GM23338 (cell line): ENCODE data around the gene SACS. TPM values are rescaled to one million over a fixed set of nuclear protein-coding genes. Genes with fewer than 3 reads are reported as not detected.

ENCODE experiments used
- ATAC-seq: fragments of 200-7000 bp; cut with Tn5 transposase; 3 replicates; pipeline ENCODE4 v1.9.1; 2020
- DNase-seq: peaks from one replicate; pipeline ENCODE4 v3.0.0-alpha.2; 2015; ENCODE audit warnings: low spot score
- H2AFZ ChIP-seq: fragments of 200-600 bp; sonication (generic); 2 replicates; pipeline ENCODE4 v1.8.0; 2016; ENCODE audit warnings: antibody characterized with exemption, mild to moderate bottlenecking, moderate library complexity
- H3F3A ChIP-seq: fragments of 200-600 bp; sonication (generic); replicated peaks from 2 replicates; pipeline ENCODE4 v1.8.0; 2017; ENCODE audit warnings: antibody characterized with exemption, mixed run types, low read depth
- H3K27ac ChIP-seq: fragments of 200-600 bp; sonication (generic); 2 replicates; pipeline ENCODE4 v1.6.1; 2016; ENCODE audit warnings: low read depth
- H3K27me3 ChIP-seq: fragments of 200-600 bp; sonication (generic); 2 replicates; pipeline ENCODE4 v1.8.0; 2016; ENCODE audit warnings: mild to moderate bottlenecking, mixed run types, moderate library complexity; ENCODE audit not compliant: insufficient read depth
- H3K36me3 ChIP-seq: fragments of 200-600 bp; sonication (generic); 2 replicates; pipeline ENCODE4 v1.8.0; 2016; ENCODE audit warnings: mild to moderate bottlenecking; ENCODE audit not compliant: insufficient read depth
- H3K4me1 ChIP-seq: fragments of 200-600 bp; sonication (generic); 2 replicates; pipeline ENCODE4 v1.8.0; 2016; ENCODE audit warnings: mild to moderate bottlenecking, moderate library complexity; ENCODE audit not compliant: insufficient read depth
- H3K4me2 ChIP-seq: fragments of 200-600 bp; sonication (generic); 2 replicates; pipeline ENCODE4 v1.7.1; 2017; ENCODE audit warnings: mixed run types
- H3K4me3 ChIP-seq: fragments of 200-600 bp; sonication (generic); 2 replicates; pipeline ENCODE4 v1.6.1; 2016; ENCODE audit warnings: mixed run types
- H3K79me2 ChIP-seq: fragments of 200-600 bp; sonication (generic); replicated peaks from 2 replicates; pipeline ENCODE4 v1.8.0; 2017; ENCODE audit warnings: mild to moderate bottlenecking; ENCODE audit not compliant: insufficient read depth
- H3K9me2 ChIP-seq: fragments of 200-600 bp; sonication (generic); 2 replicates; pipeline ENCODE4 v1.8.0; 2017; ENCODE audit not compliant: insufficient read depth
- H4K20me1 ChIP-seq: fragments of 200-600 bp; sonication (generic); replicated peaks from 2 replicates; pipeline ENCODE4 v1.8.0; 2017; ENCODE audit warnings: mild to moderate bottlenecking; ENCODE audit not compliant: insufficient read depth
- H3K27ac Mint-ChIP-seq: 2 replicates; pipeline ENCODE4 v1.8.0; 2020; ENCODE audit warnings: inconsistent platforms, mild to moderate bottlenecking, moderate library complexity, mixed read lengths
- H3K27me3 Mint-ChIP-seq: 3 replicates; pipeline ENCODE4 v1.8.0; 2022; ENCODE audit warnings: low read depth, mild to moderate bottlenecking, moderate library complexity, mixed read lengths, inconsistent platforms; ENCODE audit not compliant: insufficient read depth, poor library complexity
- H3K36me3 Mint-ChIP-seq: 3 replicates; pipeline ENCODE4 v1.8.0; 2021; ENCODE audit warnings: low read depth, mild to moderate bottlenecking, inconsistent platforms, moderate library complexity, mixed read lengths
- H3K4me1 Mint-ChIP-seq: 3 replicates; pipeline ENCODE4 v1.8.0; 2020; ENCODE audit warnings: mild to moderate bottlenecking, inconsistent platforms, mixed read lengths
- H3K4me3 Mint-ChIP-seq: 3 replicates; pipeline ENCODE4 v1.8.0; 2021; ENCODE audit warnings: moderate library complexity, mild to moderate bottlenecking, inconsistent platforms, mixed read lengths
- H3K9me3 Mint-ChIP-seq: 3 replicates; pipeline ENCODE4 v1.8.0; 2020; ENCODE audit warnings: moderate library complexity, mild to moderate bottlenecking, inconsistent platforms, mixed read lengths
- CREB1 ChIP-seq: fragments of 250-450 bp; sonication (Bioruptor Pico); IDR thresholded peaks from 2 replicates; pipeline ENCODE4 v1.5.0; 2020; ENCODE audit warnings: low read depth, mild to moderate bottlenecking, moderate library complexity
- ETS1 ChIP-seq: IDR thresholded peaks from 2 replicates; pipeline ENCODE4 v1.6.1; 2016; ENCODE audit warnings: antibody characterized with exemption
- EZH2 ChIP-seq: fragments of 200-600 bp; sonication (generic); IDR thresholded peaks from one replicate; pipeline ENCODE4 v1.8.0; 2017; ENCODE audit warnings: antibody characterized with exemption, mild to moderate bottlenecking, low read depth; ENCODE audit not compliant: unreplicated experiment
- EZH2phosphoT487 ChIP-seq: fragments of 200-600 bp; sonication (generic); IDR thresholded peaks from one replicate; pipeline ENCODE4 v1.8.1; 2018; ENCODE audit warnings: antibody characterized with exemption; ENCODE audit not compliant: unreplicated experiment
- JUNB ChIP-seq: IDR thresholded peaks from one replicate; pipeline ENCODE4 v1.6.1; 2016; ENCODE audit warnings: antibody characterized with exemption; ENCODE audit not compliant: unreplicated experiment
- NANOG ChIP-seq: IDR thresholded peaks from 2 replicates; pipeline ENCODE4 v1.6.1; 2016; ENCODE audit warnings: antibody characterized with exemption, borderline replicate concordance
- POLR2AphosphoS5 ChIP-seq: IDR thresholded peaks from 2 replicates; pipeline ENCODE4 v1.6.1; 2016; ENCODE audit warnings: antibody characterized with exemption, low read depth
- STAT1 ChIP-seq: IDR thresholded peaks from one replicate; pipeline ENCODE4 v1.6.1; 2016; ENCODE audit warnings: antibody characterized with exemption; ENCODE audit not compliant: unreplicated experiment
- ZNF114 ChIP-seq: fragments of 250-450 bp; sonication (Bioruptor Pico); IDR thresholded peaks from 2 replicates; pipeline ENCODE4 v1.5.0; 2020; ENCODE audit warnings: mild to moderate bottlenecking, moderate library complexity
- ZNF331 ChIP-seq: fragments of 250-450 bp; sonication (Bioruptor Pico); IDR thresholded peaks from 2 replicates; pipeline ENCODE4 v1.5.0; 2020; ENCODE audit warnings: low read depth, mild to moderate bottlenecking, moderate library complexity
- ZNF462 ChIP-seq: fragments of 250-450 bp; sonication (Bioruptor Pico); IDR thresholded peaks from 2 replicates; pipeline ENCODE4 v1.5.0; 2020; ENCODE audit warnings: mild to moderate bottlenecking, moderate library complexity
- polyA plus RNA-seq: library from polyadenylated mRNA; unstranded; fragments of >200 nt; fragmentation: Nextera tagmentation; extraction: Ambion mirVana; gene quantifications from 2 replicates; pipeline ENCODE4 v1.2.1, GENCODE V29; 2016
- total RNA-seq: library from RNA; depleted of rRNA; stranded (reverse); fragments of >200 nt; shearing (Covaris generic); gene quantifications from 2 replicates; pipeline ENCODE4 v1.2.3, GENCODE V29; 2014
- TF ChIP-seq, protein P1 (sequence below): IDR thresholded peaks from one replicate; pipeline ENCODE4 v1.6.1; 2018; ENCODE audit warnings: antibody characterized with exemption; ENCODE audit not compliant: unreplicated experiment
- TF ChIP-seq, protein P2 (sequence below), 2 experiments: fragments of 200-600 bp in 1 of 2; sonication (generic) in 1 of 2; conservative IDR thresholded peaks; 2 replicates each; pipeline versions ENCODE4 v1.5.1 to v1.6.1; 2016 to 2017; ENCODE audit warnings: antibody characterized with exemption in 2 of 2, low read depth in 2 of 2, mild to moderate bottlenecking in 2 of 2, moderate library complexity in 1 of 2

SACS gene
- total and polyA plus RNA-seq, 2 experiments from 2014 or later: 13.8 to 58.7 TPM

DNA sequence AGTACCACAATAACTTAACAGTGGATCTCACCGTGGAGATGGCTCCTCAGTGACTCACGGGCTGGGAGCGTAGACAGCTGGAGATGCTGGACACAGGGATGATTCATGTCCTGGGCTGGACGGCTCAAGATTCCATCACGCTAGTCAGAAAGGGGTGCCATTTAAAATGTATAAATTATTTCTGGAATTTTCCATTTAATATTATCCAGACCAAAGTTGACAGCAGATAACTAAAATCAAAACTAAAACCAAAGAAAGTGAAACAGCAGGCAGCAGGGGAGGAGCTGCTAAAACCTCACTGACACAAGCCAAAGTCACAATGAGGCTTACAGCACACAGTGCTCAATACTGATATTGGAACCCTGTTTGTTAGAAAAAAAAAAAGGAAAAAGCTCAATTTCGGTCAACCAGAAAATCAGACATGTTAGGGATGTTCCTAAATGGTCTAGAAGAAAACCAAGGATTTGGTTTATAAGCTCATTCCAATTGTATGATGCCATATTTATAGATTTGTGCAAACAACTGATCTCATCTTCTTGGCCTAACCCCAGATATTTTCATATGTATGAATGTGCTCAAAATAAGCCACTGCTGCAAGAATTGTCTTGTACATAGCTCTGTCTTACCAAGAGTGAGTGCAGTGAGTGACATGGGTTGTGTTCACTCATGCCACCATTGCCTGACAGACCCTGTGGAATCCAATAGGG lies 111.8 kb downstream of the SACS start:
- no peaks in the 10 kb centered on the region for H3K79me2 ChIP-seq
- H3F3A ChIP-seq: no peaks in the 10 kb centered on the region
- H3K27ac Mint-ChIP-seq: no peak overlapping the region
- no peak overlapping the region for H3K4me3 ChIP-seq
- ATAC-seq (no peak), DNase-seq (no peak)
- H3K4me3 Mint-ChIP-seq: no peak overlapping the region
- no peaks in the 10 kb centered on the region for H3K36me3 Mint-ChIP-seq
- H3K9me2 ChIP-seq: no peaks in the 10 kb centered on the region
- no peak for TF ChIP-seq JUNB
- TF ChIP-seq ZNF114 (CRISPR knock-in tag): no peak
- no peak for TF ChIP-seq ZNF462
- TF ChIP-seq ZNF331: no peak
- TF ChIP-seq, protein P1, sequence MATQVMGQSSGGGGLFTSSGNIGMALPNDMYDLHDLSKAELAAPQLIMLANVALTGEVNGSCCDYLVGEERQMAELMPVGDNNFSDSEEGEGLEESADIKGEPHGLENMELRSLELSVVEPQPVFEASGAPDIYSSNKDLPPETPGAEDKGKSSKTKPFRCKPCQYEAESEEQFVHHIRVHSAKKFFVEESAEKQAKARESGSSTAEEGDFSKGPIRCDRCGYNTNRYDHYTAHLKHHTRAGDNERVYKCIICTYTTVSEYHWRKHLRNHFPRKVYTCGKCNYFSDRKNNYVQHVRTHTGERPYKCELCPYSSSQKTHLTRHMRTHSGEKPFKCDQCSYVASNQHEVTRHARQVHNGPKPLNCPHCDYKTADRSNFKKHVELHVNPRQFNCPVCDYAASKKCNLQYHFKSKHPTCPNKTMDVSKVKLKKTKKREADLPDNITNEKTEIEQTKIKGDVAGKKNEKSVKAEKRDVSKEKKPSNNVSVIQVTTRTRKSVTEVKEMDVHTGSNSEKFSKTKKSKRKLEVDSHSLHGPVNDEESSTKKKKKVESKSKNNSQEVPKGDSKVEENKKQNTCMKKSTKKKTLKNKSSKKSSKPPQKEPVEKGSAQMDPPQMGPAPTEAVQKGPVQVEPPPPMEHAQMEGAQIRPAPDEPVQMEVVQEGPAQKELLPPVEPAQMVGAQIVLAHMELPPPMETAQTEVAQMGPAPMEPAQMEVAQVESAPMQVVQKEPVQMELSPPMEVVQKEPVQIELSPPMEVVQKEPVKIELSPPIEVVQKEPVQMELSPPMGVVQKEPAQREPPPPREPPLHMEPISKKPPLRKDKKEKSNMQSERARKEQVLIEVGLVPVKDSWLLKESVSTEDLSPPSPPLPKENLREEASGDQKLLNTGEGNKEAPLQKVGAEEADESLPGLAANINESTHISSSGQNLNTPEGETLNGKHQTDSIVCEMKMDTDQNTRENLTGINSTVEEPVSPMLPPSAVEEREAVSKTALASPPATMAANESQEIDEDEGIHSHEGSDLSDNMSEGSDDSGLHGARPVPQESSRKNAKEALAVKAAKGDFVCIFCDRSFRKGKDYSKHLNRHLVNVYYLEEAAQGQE: no peak
- no peak for TF ChIP-seq ETS1
- no peak for TF ChIP-seq CREB1
- no peak for TF ChIP-seq NANOG
- TF ChIP-seq STAT1: no peak
- no peak for TF ChIP-seq EZH2phosphoT487
- TF ChIP-seq POLR2AphosphoS5: no peak
- TF ChIP-seq, protein P2, sequence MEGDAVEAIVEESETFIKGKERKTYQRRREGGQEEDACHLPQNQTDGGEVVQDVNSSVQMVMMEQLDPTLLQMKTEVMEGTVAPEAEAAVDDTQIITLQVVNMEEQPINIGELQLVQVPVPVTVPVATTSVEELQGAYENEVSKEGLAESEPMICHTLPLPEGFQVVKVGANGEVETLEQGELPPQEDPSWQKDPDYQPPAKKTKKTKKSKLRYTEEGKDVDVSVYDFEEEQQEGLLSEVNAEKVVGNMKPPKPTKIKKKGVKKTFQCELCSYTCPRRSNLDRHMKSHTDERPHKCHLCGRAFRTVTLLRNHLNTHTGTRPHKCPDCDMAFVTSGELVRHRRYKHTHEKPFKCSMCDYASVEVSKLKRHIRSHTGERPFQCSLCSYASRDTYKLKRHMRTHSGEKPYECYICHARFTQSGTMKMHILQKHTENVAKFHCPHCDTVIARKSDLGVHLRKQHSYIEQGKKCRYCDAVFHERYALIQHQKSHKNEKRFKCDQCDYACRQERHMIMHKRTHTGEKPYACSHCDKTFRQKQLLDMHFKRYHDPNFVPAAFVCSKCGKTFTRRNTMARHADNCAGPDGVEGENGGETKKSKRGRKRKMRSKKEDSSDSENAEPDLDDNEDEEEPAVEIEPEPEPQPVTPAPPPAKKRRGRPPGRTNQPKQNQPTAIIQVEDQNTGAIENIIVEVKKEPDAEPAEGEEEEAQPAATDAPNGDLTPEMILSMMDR (conservative IDR thresholded peaks at IDR 0.05; ENCODE audit: low read depth in 2 of 2): no peak
- no peak for TF ChIP-seq EZH2
- no peaks in the 10 kb centered on the region for H4K20me1 ChIP-seq
- peaks cover 21% of the 10 kb centered on the region for H3K4me1 Mint-ChIP-seq
- H3K4me1 ChIP-seq: peaks cover 10% of the 10 kb centered on the region
- no peaks in the 10 kb centered on the region for H3K27me3 ChIP-seq
- no peak overlapping the region for H3K27ac ChIP-seq
- peaks cover 1% of the 10 kb centered on the region for H3K27me3 Mint-ChIP-seq
- no peak overlapping the region for H3K4me2 ChIP-seq
- H2AFZ ChIP-seq: no peak overlapping the region
- no peaks in the 10 kb centered on the region for H3K9me3 Mint-ChIP-seq
- H3K36me3 ChIP-seq: no peaks in the 10 kb centered on the region
